Stimulated activated naive CD8-positive, alpha-beta T cell treated with anti-CD3 and anti-CD28 coated beads, Interleukin-15, Interleukin-2, amounts not matched to agents 100 ng/mL and 50 ng/mL, for 24 hours (primary cell): ENCODE measurements around the gene MED25.

Experiments used
- H3K27ac Mint-ChIP-seq: one replicate; pipeline ENCODE4 v1.8.0; 2021; ENCODE audit warnings: mild to moderate bottlenecking, mixed read lengths
- H3K27me3 Mint-ChIP-seq: one replicate; pipeline ENCODE4 v1.8.0; 2021; ENCODE audit warnings: mixed read lengths
- H3K36me3 Mint-ChIP-seq: one replicate; pipeline ENCODE4 v1.8.0; 2021; ENCODE audit warnings: low read depth, mixed read lengths
- H3K4me1 Mint-ChIP-seq: one replicate; pipeline ENCODE4 v1.8.0; 2021; ENCODE audit warnings: low read depth, mixed read lengths
- H3K4me3 Mint-ChIP-seq: one replicate; pipeline ENCODE4 v1.8.0; 2021; ENCODE audit warnings: mild to moderate bottlenecking, mixed read lengths
- H3K9me3 Mint-ChIP-seq: one replicate; pipeline ENCODE4 v1.8.0; 2021; ENCODE audit warnings: mixed read lengths

The MED25 gene

GRCh38 chr19:49788857-49789256 is 29.2 kb upstream of the MED25 start:
- Mint-ChIP-seq H3K4me3 (no peak overlapping the region), H3K27me3 (no peaks in the 10 kb centered on the region), H3K27ac (no peak overlapping the region), H3K4me1 (peaks cover 6% of the 10 kb centered on the region), H3K36me3 (peaks cover 37% of the 10 kb centered on the region), H3K9me3 (no peaks in the 10 kb centered on the region)

- H3K4me1 Mint-ChIP-seq = peaks cover 6% of the 10 kb centered on the region
- H3K9me3 Mint-ChIP-seq = no peaks in the 10 kb centered on the region
- no peak overlapping the region for H3K27ac Mint-ChIP-seq
- no peaks in the 10 kb centered on the region for H3K27me3 Mint-ChIP-seq
- H3K36me3 Mint-ChIP-seq = peaks cover 43% of the 10 kb centered on the region
- no peak overlapping the region for H3K4me3 Mint-ChIP-seq
Measured at GRCh38 chr19:49790866-49791265, 27.2 kb upstream of the MED25 start.

DNA sequence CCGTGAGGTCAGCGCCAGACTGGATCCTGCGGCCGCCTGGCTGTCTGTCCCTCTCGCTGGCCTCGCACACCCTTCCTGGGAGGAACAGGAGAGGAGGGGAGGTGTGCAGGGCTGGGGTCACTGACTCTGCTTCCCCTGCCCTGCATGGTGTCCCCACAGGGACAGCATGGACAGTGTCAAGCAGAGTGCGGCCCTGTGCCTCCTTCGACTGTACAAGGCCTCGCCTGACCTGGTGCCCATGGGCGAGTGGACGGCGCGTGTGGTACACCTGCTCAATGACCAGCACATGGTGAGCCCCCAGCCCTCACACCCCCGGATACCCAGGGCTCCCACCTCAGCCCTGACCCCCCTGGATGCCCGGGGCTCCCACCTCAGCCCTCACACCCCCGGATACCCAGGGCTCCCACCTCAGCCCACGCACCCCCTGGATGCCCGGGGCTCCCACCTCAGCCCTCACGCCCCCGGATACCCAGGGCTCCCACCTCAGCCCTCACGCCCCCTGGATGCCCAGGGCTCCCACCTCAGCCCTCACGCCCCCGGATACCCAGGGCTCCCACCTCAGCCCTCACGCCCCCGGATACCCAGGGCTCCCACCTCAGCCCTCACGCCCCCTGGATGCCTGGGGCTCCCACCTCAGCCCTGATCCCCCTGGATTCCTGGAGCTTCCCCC is 26.2 kb upstream of the MED25 start:
- Mint-ChIP-seq H3K4me3 (no peak overlapping the region), H3K9me3 (no peaks in the 10 kb centered on the region), H3K27me3 (no peaks in the 10 kb centered on the region), H3K4me1 (peaks cover 6% of the 10 kb centered on the region), H3K36me3 (peaks cover 49% of the 10 kb centered on the region), H3K27ac (no peak overlapping the region)

DNA sequence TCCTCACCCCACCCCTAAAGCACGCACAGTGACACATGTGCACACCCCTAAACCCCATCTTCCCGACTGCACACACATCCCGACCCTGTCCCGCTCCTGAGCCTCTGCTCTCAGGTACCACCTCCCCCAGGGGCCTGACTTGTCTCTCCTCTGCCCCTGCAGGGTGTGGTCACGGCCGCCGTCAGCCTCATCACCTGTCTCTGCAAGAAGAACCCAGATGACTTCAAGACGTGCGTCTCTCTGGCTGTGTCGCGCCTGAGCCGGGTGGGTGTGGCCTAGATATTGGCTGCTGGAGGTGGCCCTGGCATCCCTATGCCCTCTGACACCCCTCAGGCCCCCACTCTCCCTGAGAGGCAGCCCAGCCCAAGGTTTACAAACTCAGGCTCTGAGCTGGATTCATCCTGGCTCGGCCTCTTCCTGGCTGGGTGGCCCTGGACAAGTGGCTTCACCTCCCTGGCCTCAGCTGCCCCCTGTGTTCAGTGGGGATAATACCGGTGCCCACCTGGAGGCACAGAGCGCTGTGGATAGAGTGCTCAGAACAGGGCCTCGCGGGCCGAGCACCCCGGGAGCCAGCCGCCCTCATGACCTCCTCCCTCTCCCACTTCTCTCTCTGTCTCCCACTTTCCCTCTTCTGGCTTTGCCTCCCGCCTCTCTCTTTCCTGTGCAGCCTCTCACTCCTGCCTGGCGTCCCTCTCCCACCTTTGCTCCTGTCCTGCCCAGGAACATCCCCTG is 25.1 kb upstream of the MED25 start:
- Mint-ChIP-seq H3K27ac (peak overlapping the region; percentile 85), H3K4me3 (no peak overlapping the region), H3K27me3 (no peaks in the 10 kb centered on the region), H3K36me3 (peaks cover 44% of the 10 kb centered on the region), H3K4me1 (peaks cover 6% of the 10 kb centered on the region), H3K9me3 (no peaks in the 10 kb centered on the region)

GRCh38 chr19:49793561-49793840 is 24.6 kb upstream of the MED25 start:
- Mint-ChIP-seq H3K9me3 (no peaks in the 10 kb centered on the region), H3K27ac (peak overlapping the region; percentile 85), H3K36me3 (peaks cover 39% of the 10 kb centered on the region), H3K4me1 (peaks cover 6% of the 10 kb centered on the region), H3K4me3 (no peak overlapping the region), H3K27me3 (no peaks in the 10 kb centered on the region)

DNA sequence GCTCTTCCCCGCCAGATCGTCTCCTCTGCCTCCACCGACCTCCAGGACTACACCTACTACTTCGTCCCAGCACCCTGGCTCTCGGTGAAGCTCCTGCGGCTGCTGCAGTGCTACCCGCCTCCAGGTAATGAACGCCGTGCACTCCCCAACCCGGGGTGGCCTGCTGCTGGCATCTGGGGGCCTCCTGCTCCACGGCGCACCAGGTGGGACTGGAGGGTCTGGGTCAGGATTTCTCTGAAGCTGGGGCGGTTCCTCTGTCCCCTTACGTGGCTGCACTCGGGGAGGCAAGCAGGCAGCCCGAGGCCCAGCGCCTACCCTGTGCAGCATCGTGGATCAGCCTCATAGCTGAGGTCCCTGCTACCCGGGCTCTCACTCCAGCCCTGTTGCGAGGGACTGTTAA is 22.5 kb upstream of the MED25 start:
- Mint-ChIP-seq H3K4me3 (no peak overlapping the region), H3K4me1 (peaks cover 6% of the 10 kb centered on the region), H3K27me3 (no peaks in the 10 kb centered on the region), H3K36me3 (peaks cover 34% of the 10 kb centered on the region), H3K27ac (no peak overlapping the region), H3K9me3 (no peaks in the 10 kb centered on the region)

DNA sequence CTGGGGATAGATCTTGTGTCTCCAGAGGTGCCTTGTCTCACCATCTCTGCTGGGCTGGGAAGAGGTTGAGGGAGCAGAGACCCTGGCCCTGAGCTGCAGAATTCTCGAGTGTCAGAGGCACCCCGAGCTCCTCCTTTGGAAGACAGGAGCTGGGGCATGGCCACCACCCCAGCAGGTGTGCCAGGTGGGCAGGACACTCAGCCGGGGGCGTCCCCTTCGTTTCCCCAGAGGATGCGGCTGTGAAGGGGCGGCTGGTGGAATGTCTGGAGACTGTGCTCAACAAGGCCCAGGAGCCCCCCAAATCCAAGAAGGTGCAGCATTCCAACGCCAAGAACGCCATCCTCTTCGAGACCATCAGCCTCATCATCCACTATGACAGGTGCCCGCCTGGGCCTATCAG is 19.5 kb upstream of the MED25 start:
- no peaks in the 10 kb centered on the region for H3K27me3 Mint-ChIP-seq
- peaks cover 37% of the 10 kb centered on the region for H3K36me3 Mint-ChIP-seq
- no peak overlapping the region for H3K4me3 Mint-ChIP-seq

DNA sequence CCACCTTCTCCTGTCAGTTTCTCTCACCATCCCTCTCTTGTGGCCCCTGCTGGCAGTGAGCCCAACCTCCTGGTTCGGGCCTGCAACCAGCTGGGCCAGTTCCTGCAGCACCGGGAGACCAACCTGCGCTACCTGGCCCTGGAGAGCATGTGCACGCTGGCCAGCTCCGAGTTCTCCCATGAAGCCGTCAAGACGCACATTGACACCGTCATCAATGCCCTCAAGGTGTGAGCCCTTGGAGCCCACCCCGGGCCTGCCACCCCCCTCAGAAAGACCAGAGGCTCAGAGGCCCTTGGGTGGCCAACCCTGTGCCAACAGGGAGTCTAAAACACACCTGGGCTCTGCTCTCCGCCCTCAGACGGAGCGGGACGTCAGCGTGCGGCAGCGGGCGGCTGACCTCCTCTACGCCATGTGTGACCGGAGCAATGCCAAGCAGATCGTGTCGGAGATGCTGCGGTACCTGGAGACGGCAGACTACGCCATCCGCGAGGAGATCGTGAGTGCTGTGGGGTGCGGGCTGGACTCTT is 18.8 kb upstream of the MED25 start:
- H3K27me3 Mint-ChIP-seq = no peaks in the 10 kb centered on the region
- H3K4me3 Mint-ChIP-seq = no peak overlapping the region
- H3K27ac Mint-ChIP-seq = no peak overlapping the region
- no peaks in the 10 kb centered on the region for H3K9me3 Mint-ChIP-seq
- peaks cover 37% of the 10 kb centered on the region for H3K36me3 Mint-ChIP-seq
- no peaks in the 10 kb centered on the region for H3K4me1 Mint-ChIP-seq

More for the DNA sequence above, 19.5 kb upstream of the MED25 start:
- H3K4me1 Mint-ChIP-seq = peaks cover 2% of the 10 kb centered on the region
- no peaks in the 10 kb centered on the region for H3K9me3 Mint-ChIP-seq
- H3K27ac Mint-ChIP-seq = no peak overlapping the region

DNA sequence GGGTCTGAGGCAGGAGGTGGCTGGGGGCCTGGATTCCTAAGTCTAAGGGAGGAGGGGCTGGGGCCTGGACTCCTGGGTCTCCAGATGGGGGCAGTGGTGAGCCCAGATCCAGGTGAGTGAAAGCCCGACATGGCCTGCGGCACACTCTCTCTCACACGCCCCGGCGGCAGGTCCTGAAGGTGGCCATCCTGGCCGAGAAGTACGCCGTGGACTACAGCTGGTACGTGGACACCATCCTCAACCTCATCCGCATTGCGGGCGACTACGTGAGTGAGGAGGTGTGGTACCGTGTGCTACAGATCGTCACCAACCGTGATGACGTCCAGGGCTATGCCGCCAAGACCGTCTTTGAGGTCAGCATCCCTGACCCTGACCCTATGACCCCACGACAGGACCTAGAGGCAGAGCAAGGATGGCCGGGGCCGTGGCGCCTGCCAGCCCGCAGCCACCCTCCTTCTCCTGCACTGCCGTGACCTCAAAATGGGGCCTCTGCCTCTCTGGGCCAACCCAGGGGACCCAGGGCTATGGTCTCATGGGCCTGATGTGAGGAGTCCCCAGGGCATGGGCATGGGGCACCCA is 18.2 kb upstream of the MED25 start:
- H3K27me3 Mint-ChIP-seq = no peaks in the 10 kb centered on the region
- H3K4me1 Mint-ChIP-seq = no peaks in the 10 kb centered on the region
- H3K4me3 Mint-ChIP-seq = no peak overlapping the region

DNA sequence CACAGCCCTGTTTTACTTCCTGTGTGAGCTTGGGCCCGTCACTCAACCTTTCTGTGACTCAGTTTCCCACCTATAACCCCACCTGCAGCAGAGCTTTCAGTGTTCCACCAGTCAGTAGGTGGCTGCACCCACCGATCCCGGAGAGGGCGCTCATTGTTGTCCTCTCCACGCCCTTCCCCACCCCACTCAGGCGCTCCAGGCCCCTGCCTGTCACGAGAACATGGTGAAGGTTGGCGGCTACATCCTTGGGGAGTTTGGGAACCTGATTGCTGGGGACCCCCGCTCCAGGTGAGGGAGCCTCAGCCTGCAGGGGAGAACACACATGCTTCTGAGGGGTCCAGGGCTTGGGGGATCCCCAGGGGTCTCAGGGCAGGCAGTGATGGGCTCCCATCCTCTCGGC is 17.3 kb upstream of the MED25 start:
- Mint-ChIP-seq H3K36me3 (peaks cover 23% of the 10 kb centered on the region), H3K27me3 (no peaks in the 10 kb centered on the region), H3K27ac (no peak overlapping the region), H3K9me3 (no peaks in the 10 kb centered on the region), H3K4me3 (no peak overlapping the region), H3K4me1 (no peaks in the 10 kb centered on the region)

More for the DNA sequence above, 18.2 kb upstream of the MED25 start:
- H3K36me3 Mint-ChIP-seq = peaks cover 31% of the 10 kb centered on the region
- H3K9me3 Mint-ChIP-seq = no peaks in the 10 kb centered on the region
- H3K27ac Mint-ChIP-seq = no peak overlapping the region

GRCh38 chr19:49801401-49801888 is 16.6 kb upstream of the MED25 start:
- Mint-ChIP-seq H3K4me1 (no peaks in the 10 kb centered on the region), H3K36me3 (peaks cover 24% of the 10 kb centered on the region), H3K27me3 (no peaks in the 10 kb centered on the region), H3K4me3 (no peak overlapping the region), H3K9me3 (no peaks in the 10 kb centered on the region), H3K27ac (no peak overlapping the region)

DNA sequence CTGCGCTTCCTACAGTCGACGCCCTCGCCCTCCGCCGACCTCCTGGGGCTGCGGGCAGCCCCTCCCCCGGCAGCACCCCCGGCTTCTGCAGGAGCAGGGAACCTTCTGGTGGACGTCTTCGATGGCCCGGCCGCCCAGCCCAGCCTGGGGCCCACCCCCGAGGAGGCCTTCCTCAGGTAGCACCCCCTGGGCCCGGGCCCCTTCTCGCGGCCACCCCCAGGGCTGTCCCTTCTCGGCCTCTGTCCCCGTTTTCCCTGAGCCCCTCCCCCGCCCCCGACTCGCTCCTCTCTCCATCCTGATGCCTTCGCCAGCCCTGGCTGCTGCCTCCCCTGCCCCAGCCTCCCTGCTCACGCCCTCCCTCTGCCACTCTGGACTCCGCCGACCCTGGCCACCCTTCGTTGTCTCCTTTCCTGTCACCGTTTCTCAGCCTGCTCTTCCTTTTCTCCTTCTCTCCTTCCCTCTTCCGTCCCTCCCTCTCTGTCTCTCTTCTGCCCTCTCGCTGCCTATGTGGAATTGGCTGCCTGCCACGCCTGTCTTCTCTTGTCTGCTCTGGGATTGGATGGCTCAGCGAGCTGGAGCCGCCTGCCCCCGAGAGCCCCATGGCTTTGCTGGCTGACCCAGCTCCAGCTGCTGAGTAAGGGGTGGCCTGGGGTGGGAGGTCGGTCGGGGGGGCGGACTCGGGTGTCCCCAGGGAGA is 16.0 kb upstream of the MED25 start:
- peaks cover under 1% of the 10 kb centered on the region for H3K4me1 Mint-ChIP-seq
- H3K36me3 Mint-ChIP-seq = peaks cover 22% of the 10 kb centered on the region
- no peak overlapping the region for H3K4me3 Mint-ChIP-seq
- H3K27me3 Mint-ChIP-seq = no peaks in the 10 kb centered on the region
- H3K27ac Mint-ChIP-seq = no peak overlapping the region
- no peaks in the 10 kb centered on the region for H3K9me3 Mint-ChIP-seq

- Mint-ChIP-seq H3K27me3 (no peaks in the 10 kb centered on the region), H3K27ac (no peak overlapping the region), H3K4me3 (no peak overlapping the region), H3K36me3 (peaks cover 22% of the 10 kb centered on the region), H3K9me3 (no peaks in the 10 kb centered on the region), H3K4me1 (peaks cover 9% of the 10 kb centered on the region)
Measured at GRCh38 chr19:49802836-49803528, 15.1 kb upstream of the MED25 start.

DNA sequence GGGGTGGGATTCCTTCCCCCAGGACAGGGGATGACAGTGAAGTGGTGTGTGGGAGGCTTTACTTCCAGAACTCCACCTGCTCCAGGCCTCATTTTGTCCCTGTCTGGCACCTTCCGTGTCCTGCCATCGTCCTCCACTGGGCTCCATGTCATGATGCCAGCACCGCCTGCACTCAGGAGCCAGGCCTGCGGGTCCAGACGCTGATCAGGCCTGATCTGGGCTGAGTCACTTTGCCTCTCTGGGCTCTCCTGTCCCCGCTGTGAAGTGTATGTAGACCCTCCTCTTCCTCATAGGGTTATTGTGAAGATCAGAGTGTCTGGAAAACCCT is 14.6 kb upstream of the MED25 start:
- H3K27me3 Mint-ChIP-seq = no peaks in the 10 kb centered on the region
- no peak overlapping the region for H3K27ac Mint-ChIP-seq
- no peaks in the 10 kb centered on the region for H3K9me3 Mint-ChIP-seq
- no peak overlapping the region for H3K4me3 Mint-ChIP-seq
- peaks cover 22% of the 10 kb centered on the region for H3K36me3 Mint-ChIP-seq
- peaks cover 13% of the 10 kb centered on the region for H3K4me1 Mint-ChIP-seq
